Fibroblast of the aortic adventitia (primary cell): ENCODE data around the gene BHLHE41. TPM values are rescaled to one million over a fixed set of nuclear protein-coding genes. Genes with fewer than 3 reads are reported as not detected.

Experiments used
- DNase-seq: peaks from one replicate; pipeline ENCODE4 v3.0.0-alpha.2; 2010; ENCODE audit warnings: low read depth
- H3K4me3 ChIP-seq: 2 replicates; pipeline ENCODE4 v1.5.1; 2011; ENCODE audit warnings: low read depth, mild to moderate bottlenecking, control low read depth, low read length, moderate library complexity
- total RNA-seq: library from RNA; depleted of rRNA; stranded (reverse); fragments of >200 nt; gene quantifications from 2 replicates; pipeline ENCODE4 v1.2.3, GENCODE V29; 2012; ENCODE audit warnings: low replicate concordance
- TF ChIP-seq, protein P1 (sequence below): IDR thresholded peaks from 2 replicates; pipeline ENCODE4 v1.5.1; 2011; ENCODE audit warnings: mild to moderate bottlenecking, low read length, control low read depth, inconsistent platforms; ENCODE audit not compliant: insufficient read depth

The BHLHE41 gene
- total RNA-seq, 1 donor = 9.2 TPM

DNA sequence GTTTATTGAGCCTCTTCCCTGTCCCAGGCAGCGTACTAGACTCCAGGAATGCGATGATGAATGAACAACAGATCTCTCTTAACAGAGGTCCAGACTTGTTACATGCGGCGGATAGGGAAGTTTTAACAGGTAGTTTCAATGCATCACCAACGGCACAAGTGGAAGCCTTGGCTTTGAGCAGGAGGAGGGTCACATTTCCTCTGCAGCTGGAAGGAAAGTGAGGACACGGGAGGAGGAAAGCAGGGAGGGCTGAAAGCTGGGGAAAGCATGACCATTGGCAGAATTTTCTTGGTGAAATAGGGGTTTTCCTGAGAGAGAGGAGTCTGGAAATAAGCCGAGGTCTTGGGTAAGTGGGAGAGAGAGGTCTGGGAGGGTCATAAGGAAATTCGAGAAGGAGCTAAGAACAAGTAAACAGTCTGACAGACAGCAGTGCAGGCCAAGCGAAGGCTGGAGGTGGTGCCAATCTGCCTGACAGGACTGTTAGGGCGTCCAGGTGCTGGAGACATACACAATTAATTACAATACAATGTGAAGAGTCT lies 15.4 kb downstream of the BHLHE41 start:
- peak; percentile 72 for DNase-seq
- TF ChIP-seq, protein P1, sequence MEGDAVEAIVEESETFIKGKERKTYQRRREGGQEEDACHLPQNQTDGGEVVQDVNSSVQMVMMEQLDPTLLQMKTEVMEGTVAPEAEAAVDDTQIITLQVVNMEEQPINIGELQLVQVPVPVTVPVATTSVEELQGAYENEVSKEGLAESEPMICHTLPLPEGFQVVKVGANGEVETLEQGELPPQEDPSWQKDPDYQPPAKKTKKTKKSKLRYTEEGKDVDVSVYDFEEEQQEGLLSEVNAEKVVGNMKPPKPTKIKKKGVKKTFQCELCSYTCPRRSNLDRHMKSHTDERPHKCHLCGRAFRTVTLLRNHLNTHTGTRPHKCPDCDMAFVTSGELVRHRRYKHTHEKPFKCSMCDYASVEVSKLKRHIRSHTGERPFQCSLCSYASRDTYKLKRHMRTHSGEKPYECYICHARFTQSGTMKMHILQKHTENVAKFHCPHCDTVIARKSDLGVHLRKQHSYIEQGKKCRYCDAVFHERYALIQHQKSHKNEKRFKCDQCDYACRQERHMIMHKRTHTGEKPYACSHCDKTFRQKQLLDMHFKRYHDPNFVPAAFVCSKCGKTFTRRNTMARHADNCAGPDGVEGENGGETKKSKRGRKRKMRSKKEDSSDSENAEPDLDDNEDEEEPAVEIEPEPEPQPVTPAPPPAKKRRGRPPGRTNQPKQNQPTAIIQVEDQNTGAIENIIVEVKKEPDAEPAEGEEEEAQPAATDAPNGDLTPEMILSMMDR = no peak
- H3K4me3 ChIP-seq = no peak overlapping the region

- TF ChIP-seq, protein P1 = no peak
Measured at GRCh38 chr12:26108915-26109314, 15.9 kb downstream of the BHLHE41 start.

DNA sequence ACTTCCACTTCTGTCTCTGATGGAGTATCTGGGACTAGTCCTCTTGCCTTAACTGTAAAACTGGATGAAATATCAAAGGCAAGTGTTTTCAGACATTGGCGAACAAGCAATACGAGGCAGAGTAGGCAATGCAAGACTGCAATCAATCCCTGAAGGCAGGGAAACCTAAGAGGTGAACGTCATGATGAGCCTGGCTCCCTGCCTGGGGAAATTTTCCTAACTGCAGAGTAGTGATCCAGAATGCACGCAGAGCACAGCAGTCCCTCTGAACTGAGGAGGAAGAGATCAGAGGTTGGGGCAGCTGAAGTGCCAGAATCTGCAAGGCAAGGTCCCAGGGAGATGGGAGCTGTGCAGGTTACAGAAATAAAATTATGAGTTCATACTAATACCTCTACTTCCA lies 18.5 kb downstream of the BHLHE41 start:
- DNase-seq = no peak
- H3K4me3 ChIP-seq = no peak overlapping the region
- TF ChIP-seq, protein P1 = no peak

More at GRCh38 chr12:26108915-26109314, 15.9 kb downstream of the BHLHE41 start:
- no peak for DNase-seq
- H3K4me3 ChIP-seq = no peak overlapping the region

DNA sequence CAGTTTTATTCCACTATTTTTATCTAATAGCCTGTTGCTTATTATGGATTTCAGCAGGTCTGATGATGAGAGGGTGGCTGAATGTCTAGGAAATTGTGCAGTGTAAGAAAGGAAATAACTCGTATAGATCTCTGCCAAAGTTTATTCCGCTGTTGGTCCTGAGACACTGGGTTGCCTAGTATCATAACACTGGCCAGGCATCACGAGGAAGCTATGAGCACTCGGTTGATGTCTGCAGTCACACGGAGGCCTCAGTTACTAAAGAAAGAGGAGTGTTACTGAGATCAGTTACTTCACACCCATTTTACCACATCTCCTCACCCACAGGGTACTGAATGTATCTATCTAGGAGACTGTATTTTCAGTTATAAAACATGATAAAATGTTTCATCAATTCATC lies 21.9 kb downstream of the BHLHE41 start:
- no peak overlapping the region for H3K4me3 ChIP-seq
- TF ChIP-seq, protein P1 = no peak
- DNase-seq = no peak

- no peak for DNase-seq
Measured at GRCh38 chr12:26101763-26102162, 23.1 kb downstream of the BHLHE41 start.

GRCh38 chr12:26101350-26101734 lies 23.5 kb downstream of the BHLHE41 start:
- DNase-seq = no peak
- TF ChIP-seq, protein P1 = no peak
- no peak overlapping the region for H3K4me3 ChIP-seq

More at GRCh38 chr12:26101763-26102162, 23.1 kb downstream of the BHLHE41 start:
- TF ChIP-seq, protein P1 = no peak
- H3K4me3 ChIP-seq = no peak overlapping the region

GRCh38 chr12:26100666-26101349 lies 24.0 kb downstream of the BHLHE41 start:
- DNase-seq = no peak
- H3K4me3 ChIP-seq = no peak overlapping the region
- TF ChIP-seq, protein P1 = no peak
